KMS-11 (cell line): ENCODE measurements around the gene CORO1C.
"Not testable (repeated sequence)": the region's sequence is repeated elsewhere in the genome, so short reads cannot be mapped to it uniquely, and the experiment has no call there.

Source experiments
- H2AFZ ChIP-seq: fragments of 200-600 bp; sonication (generic); 2 replicates; pipeline ENCODE4 v1.6.1; 2016; ENCODE audit warnings: antibody characterized with exemption, mixed run types, low read depth
- H3K27ac ChIP-seq: fragments of 200-600 bp; sonication (generic); 2 replicates; pipeline ENCODE4 v1.6.1; 2016; ENCODE audit warnings: mild to moderate bottlenecking, mixed run types
- H3K27me3 ChIP-seq: fragments of 200-600 bp; sonication (generic); 2 replicates; pipeline ENCODE4 v1.6.1; 2017; ENCODE audit warnings: mild to moderate bottlenecking, low read depth, mixed run types, moderate library complexity; ENCODE audit not compliant: insufficient read depth
- H3K36me3 ChIP-seq: fragments of 200-600 bp; sonication (generic); 2 replicates; pipeline ENCODE4 v1.6.1; 2017; ENCODE audit warnings: mild to moderate bottlenecking, mixed run types; ENCODE audit not compliant: insufficient read depth
- H3K4me1 ChIP-seq: fragments of 200-600 bp; sonication (generic); 2 replicates; pipeline ENCODE4 v1.6.1; 2016; ENCODE audit warnings: mild to moderate bottlenecking, low read depth, mixed run types; ENCODE audit not compliant: poor library complexity, severe bottlenecking
- H3K4me2 ChIP-seq: fragments of 200-600 bp; sonication (generic); 2 replicates; pipeline ENCODE4 v1.7.0; 2016; ENCODE audit warnings: mild to moderate bottlenecking, mixed run types
- H3K4me3 ChIP-seq: fragments of 200-600 bp; sonication (generic); IDR thresholded peaks from 2 replicates; pipeline ENCODE4 v1.6.1; 2017; ENCODE audit warnings: low read depth, low read length, mixed read lengths; ENCODE audit not compliant: insufficient read depth
- H3K79me2 ChIP-seq: fragments of 200-600 bp; sonication (generic); 2 replicates; pipeline ENCODE4 v1.6.1; 2016; ENCODE audit warnings: low read depth, mixed run types; ENCODE audit not compliant: insufficient read depth
- H3K9ac ChIP-seq: fragments of 200-600 bp; sonication (generic); 2 replicates; pipeline ENCODE4 v1.6.1; 2016; ENCODE audit warnings: mild to moderate bottlenecking, mixed run types
- H4K20me1 ChIP-seq: fragments of 200-600 bp; sonication (generic); 2 replicates; pipeline ENCODE4 v1.6.1; 2016; ENCODE audit warnings: mild to moderate bottlenecking, mixed run types; ENCODE audit not compliant: insufficient read depth
- CTCF ChIP-seq: fragments of 200-600 bp; sonication (generic); conservative IDR thresholded peaks from 2 replicates; pipeline ENCODE4 v1.6.1; 2017; ENCODE audit warnings: low read depth, mild to moderate bottlenecking, antibody characterized with exemption, low read length, moderate library complexity, mixed read lengths

Gene CORO1C

GRCh38 chr12:108752387-108752786 is 21.1 kb upstream of the CORO1C start:
- H3K9ac ChIP-seq = no peak overlapping the region
- H3K4me2 ChIP-seq = no peak overlapping the region
- no peaks in the 10 kb centered on the region for H3K36me3 ChIP-seq
- H3K4me3 ChIP-seq = no peak overlapping the region
- no peaks in the 10 kb centered on the region for H3K79me2 ChIP-seq
- H3K4me1 ChIP-seq = no peaks in the 10 kb centered on the region
- no peaks in the 10 kb centered on the region for H4K20me1 ChIP-seq
- H2AFZ ChIP-seq = no peak overlapping the region
- no peaks in the 10 kb centered on the region for H3K27me3 ChIP-seq
- no peak overlapping the region for H3K27ac ChIP-seq
- no peak for TF ChIP-seq CTCF

GRCh38 chr12:108751821-108752220 is 20.5 kb upstream of the CORO1C start:
- Histone ChIP-seq H3K27me3 (no peaks in the 10 kb centered on the region), H3K36me3 (no peaks in the 10 kb centered on the region), H4K20me1 (no peaks in the 10 kb centered on the region), H3K27ac (no peak overlapping the region), H3K4me2 (no peak overlapping the region), H3K4me1 (no peaks in the 10 kb centered on the region), H3K4me3 (no peak overlapping the region), H3K79me2 (no peaks in the 10 kb centered on the region), H2AFZ (no peak overlapping the region), H3K9ac (no peak overlapping the region)
- no peak for TF ChIP-seq CTCF

- not testable (repeated sequence) for H3K4me2 ChIP-seq, H3K4me1 ChIP-seq, H3K9ac ChIP-seq, H3K36me3 ChIP-seq, H4K20me1 ChIP-seq, H3K79me2 ChIP-seq, H3K27ac ChIP-seq, H2AFZ ChIP-seq, H3K4me3 ChIP-seq, H3K27me3 ChIP-seq
These were observed 19.7 kb upstream of the CORO1C start for GRCh38 chr12:108751003-108751402.

GRCh38 chr12:108750526-108750925 is 19.2 kb upstream of the CORO1C start:
- Histone ChIP-seq H4K20me1 (no peaks in the 10 kb centered on the region), H3K9ac (no peak overlapping the region), H2AFZ (no peak overlapping the region), H3K79me2 (no peaks in the 10 kb centered on the region), H3K27ac (no peak overlapping the region), H3K4me1 (no peaks in the 10 kb centered on the region), H3K4me2 (no peak overlapping the region), H3K27me3 (no peaks in the 10 kb centered on the region), H3K4me3 (no peak overlapping the region), H3K36me3 (no peaks in the 10 kb centered on the region)
- no peak for TF ChIP-seq CTCF

- Histone ChIP-seq H3K79me2 (no peaks in the 10 kb centered on the region), H3K27ac (no peak overlapping the region), H3K4me1 (no peaks in the 10 kb centered on the region), H3K27me3 (no peaks in the 10 kb centered on the region), H3K36me3 (no peaks in the 10 kb centered on the region), H3K4me2 (no peak overlapping the region), H3K4me3 (no peak overlapping the region), H2AFZ (no peak overlapping the region), H3K9ac (no peak overlapping the region), H4K20me1 (no peaks in the 10 kb centered on the region)
- no peak for TF ChIP-seq CTCF
These were observed 16.2 kb upstream of the CORO1C start for GRCh38 chr12:108747563-108747962.
